ENCODE results near the gene KCTD4.

KCTD4 gene

DNA sequence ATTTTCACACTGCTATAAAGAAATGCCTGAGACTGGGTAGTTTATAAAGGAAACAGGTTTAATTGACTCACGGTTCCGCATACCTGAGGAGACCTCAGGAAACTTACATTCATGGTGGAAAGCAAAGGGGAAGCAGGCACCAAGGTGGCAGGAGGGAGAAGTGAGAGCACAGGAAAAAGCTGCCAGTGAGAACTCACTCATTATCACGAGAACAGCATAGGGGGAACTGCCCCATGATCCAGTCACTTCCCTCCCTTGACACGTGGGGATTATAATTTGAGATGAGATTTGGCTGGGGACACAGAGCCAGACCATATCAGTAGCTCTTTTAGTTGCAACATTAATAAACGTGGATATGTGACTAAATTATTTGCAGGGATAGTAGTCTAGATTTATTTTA is 4.3 kb upstream of the KCTD4 start:
- H3K27ac ChIP-seq = no peak overlapping the region
- no peak for TF ChIP-seq ZFX (IDR thresholded peaks at IDR 0.05; ENCODE audit: borderline replicate concordance)
- no peak for TF ChIP-seq CTCF (IDR thresholded peaks at IDR 0.05)

GRCh38 chr13:45199711-45200110 is 1.1 kb downstream of the KCTD4 start:
- TF ChIP-seq CTCF (IDR thresholded peaks at IDR 0.05) (no peak), ZFX (IDR thresholded peaks at IDR 0.05; ENCODE audit: borderline replicate concordance) (no peak)
- no peak overlapping the region for H3K27ac ChIP-seq

DNA sequence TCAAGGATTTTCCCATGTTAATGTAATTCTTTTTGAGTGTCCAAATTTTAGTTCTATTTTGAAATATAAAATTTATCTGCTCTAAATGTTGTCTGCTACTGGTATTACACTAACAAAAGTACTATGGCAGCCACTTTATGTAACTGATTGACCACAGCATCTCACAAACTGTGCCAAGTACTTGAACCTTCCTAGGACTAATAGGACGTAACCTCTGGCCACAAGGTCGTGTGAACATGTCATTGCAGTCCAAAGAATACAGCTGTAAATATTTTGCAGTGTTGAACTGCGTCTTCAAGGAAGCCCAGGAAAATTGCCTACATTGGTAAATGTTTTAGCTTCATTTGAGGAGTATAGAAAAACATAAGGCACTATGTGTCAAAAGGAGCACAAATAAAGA is 1.9 kb downstream of the KCTD4 start:
- no peak for TF ChIP-seq CTCF (IDR thresholded peaks at IDR 0.05)
- TF ChIP-seq ZFX (IDR thresholded peaks at IDR 0.05; ENCODE audit: borderline replicate concordance) = no peak
- H3K27ac ChIP-seq = no peak overlapping the region

- H3K27ac ChIP-seq = no peak overlapping the region
- no peak for TF ChIP-seq CTCF (IDR thresholded peaks at IDR 0.05)
- TF ChIP-seq ZFX (IDR thresholded peaks at IDR 0.05; ENCODE audit: borderline replicate concordance) = no peak
Observed at GRCh38 chr13:45198041-45198440, 2.8 kb downstream of the KCTD4 start.

- TF ChIP-seq CTCF (IDR thresholded peaks at IDR 0.05) (no peak), ZFX (IDR thresholded peaks at IDR 0.05; ENCODE audit: borderline replicate concordance) (no peak)
- H3K27ac ChIP-seq = no peak overlapping the region
Observed at GRCh38 chr13:45196622-45197021, 4.2 kb downstream of the KCTD4 start.

- H3K27ac ChIP-seq = no peak overlapping the region
- TF ChIP-seq CTCF (IDR thresholded peaks at IDR 0.05) (no peak), ZFX (IDR thresholded peaks at IDR 0.05; ENCODE audit: borderline replicate concordance) (no peak)
Observed at GRCh38 chr13:45196096-45196495, 4.7 kb downstream of the KCTD4 start.

DNA sequence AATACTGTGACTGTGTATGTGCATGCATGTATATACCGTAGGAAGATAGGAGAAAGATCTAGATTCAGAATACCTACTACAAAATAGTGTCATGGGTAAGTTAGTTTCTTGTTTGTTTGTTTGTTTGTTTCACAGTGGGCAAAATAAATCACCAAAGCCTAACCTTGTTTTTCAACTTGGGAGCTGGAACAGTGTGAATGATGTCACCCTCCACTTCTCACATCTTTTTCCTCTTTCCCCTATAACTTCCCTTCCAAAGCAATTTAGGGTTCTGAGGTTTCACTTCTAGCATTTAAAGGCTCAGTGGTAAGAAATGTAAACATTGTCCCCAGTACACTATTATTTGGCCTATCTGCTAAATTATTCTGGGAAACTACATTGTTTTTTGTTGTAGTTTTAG is 5.4 kb downstream of the KCTD4 start:
- H3K27ac ChIP-seq = no peak overlapping the region
- TF ChIP-seq ZFX (IDR thresholded peaks at IDR 0.05; ENCODE audit: borderline replicate concordance) (no peak), CTCF (IDR thresholded peaks at IDR 0.05) (no peak)
